WI38 (cell line): ENCODE data around the gene HS2ST1.
A peak's percentile ranks its signal among the peaks of the same experiment; 100 is the strongest.
"Not testable (repeated sequence)": the region's sequence is repeated elsewhere in the genome, so short reads cannot be mapped to it uniquely, and the experiment has no call there.

Source experiments
- H3K4me3 ChIP-seq: 2 replicates; pipeline ENCODE4 v1.5.1; 2011; ENCODE audit warnings: low read depth, mild to moderate bottlenecking, control low read depth, low read length
- CTCF ChIP-seq: IDR thresholded peaks from 2 replicates; pipeline ENCODE4 v1.5.1; 2012; ENCODE audit warnings: low read depth, mild to moderate bottlenecking, control low read depth, low read length

HS2ST1 gene

DNA sequence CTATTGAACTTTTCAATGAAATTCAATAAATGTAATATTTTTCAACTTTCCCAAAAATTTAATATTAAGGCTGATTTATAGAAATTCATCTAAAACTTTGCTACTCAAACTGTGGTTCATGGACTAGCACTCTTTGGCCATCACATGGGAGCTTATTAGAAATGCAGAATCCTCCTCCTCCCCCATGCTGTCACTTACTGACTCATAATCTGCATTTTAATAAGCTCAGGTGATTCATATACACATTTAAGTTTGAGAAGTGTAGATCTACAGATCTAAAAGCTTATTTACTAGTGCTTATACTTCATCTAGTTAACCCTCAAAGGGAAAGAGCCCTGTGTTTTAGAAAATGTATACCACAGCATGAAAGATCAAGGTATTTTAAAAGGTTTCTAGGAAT, 84.3 kb downstream of the HS2ST1 start:
- no peak for TF ChIP-seq CTCF
- no peak overlapping the region for H3K4me3 ChIP-seq

DNA sequence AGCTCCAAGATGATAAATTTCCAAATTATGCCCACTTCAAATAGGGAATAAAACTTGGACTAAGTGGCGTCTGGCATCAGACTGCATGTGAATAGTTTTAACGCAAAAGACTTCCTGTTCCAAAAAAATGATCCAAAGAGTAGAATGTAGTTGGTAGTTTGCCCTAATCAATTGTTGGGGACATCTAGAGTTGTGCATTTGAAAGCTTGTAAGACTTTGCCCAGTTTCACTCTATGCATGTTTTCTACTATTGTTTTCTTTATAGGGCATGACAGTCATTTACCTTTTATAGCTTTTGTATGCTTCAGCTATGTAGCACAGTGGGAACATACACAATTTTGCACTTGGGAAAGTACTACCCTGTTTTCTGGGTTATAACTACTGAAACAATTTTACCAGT, 86.0 kb downstream of the HS2ST1 start:
- H3K4me3 ChIP-seq: no peak overlapping the region
- no peak for TF ChIP-seq CTCF

- H3K4me3 ChIP-seq: no peak overlapping the region
- no peak for TF ChIP-seq CTCF
Observed at GRCh38 chr1:87004857-87005256, 90.4 kb downstream of the HS2ST1 start.

GRCh38 chr1:87007323-87007722, 92.9 kb downstream of the HS2ST1 start:
- TF ChIP-seq CTCF: no peak
- no peak overlapping the region for H3K4me3 ChIP-seq

DNA sequence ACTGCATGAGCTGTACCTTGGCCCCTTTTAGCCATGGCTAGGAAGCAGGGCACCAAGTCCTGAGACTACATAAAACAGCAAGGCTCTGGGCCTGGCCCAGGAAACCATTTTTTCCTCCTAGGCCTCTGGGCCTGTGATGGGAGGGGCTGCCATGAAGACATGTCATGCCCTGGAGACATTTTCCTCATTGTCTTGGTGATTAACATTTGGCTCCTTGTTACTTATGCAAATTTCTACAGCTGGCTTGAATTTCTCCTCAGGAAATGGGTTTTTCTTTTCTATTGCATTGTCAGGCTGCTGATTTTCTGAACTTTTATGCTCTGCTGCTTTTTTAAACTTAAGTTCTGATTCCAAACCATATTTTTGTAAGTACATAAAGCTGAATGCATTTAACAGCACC, 99.0 kb downstream of the HS2ST1 start:
- H3K4me3 ChIP-seq: not testable (repeated sequence)

GRCh38 chr1:87017998-87018672, 103.7 kb downstream of the HS2ST1 start:
- TF ChIP-seq CTCF: no peak
- H3K4me3 ChIP-seq: no peak overlapping the region

DNA sequence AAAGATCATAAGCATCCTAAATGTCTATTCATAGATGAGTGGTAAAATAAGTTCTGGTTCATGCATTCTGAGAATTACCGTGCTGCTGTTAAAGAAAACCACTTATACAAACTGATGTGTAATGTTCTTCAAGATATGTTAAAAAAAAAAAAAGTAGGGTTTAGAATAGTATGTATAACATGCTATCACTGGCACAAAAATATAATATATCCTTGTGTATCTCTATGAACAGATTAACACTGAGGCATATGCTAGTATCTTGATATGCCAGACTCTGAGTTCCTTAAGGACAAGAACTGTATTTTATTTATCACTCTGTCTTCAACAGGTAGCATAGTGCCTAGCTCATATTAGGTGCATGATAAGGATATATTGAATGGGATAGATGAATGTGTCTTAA, 108.9 kb downstream of the HS2ST1 start:
- H3K4me3 ChIP-seq: no peak overlapping the region
- no peak for TF ChIP-seq CTCF

- TF ChIP-seq CTCF: peak; percentile 33; the same call in 1 of the 2 replicates
- H3K4me3 ChIP-seq: no peak overlapping the region
Observed at GRCh38 chr1:87024936-87025540, 110.6 kb downstream of the HS2ST1 start.

GRCh38 chr1:87027561-87027960, 113.1 kb downstream of the HS2ST1 start:
- H3K4me3 ChIP-seq: not testable (repeated sequence)
